Endothelial cell of umbilical vein (primary cell): ENCODE measurements around the gene OPN1SW. TPM values are rescaled to one million over a fixed set of nuclear protein-coding genes. Genes with fewer than 3 reads are reported as not detected.

Experiments
- BruUV-seq: library from RNA; stranded (reverse); fragments of 400-500 nt; replicated peaks from 2 replicates; lab custom pipeline; 2021; lab: Mats Ljungman, UMichigan
- CTCF ChIA-PET: fragments of 300-600, 350-600 bp; sonication (Branson Sonifier 250); formaldehyde crosslinking; loops from one replicate; lab custom pipeline; 2021; ENCODE audit warnings: antibody characterized with exemption, inconsistent platforms; lab: Charles Lee
- POLR2A ChIA-PET: fragments of 300-600, 350-600 bp; sonication (Branson Sonifier 250); formaldehyde crosslinking; loops from one replicate; lab custom pipeline; 2021; ENCODE audit warnings: antibody characterized with exemption, inconsistent platforms; lab: Charles Lee
- DNase-seq: peaks from one replicate; pipeline ENCODE4 v3.0.0-alpha.2; 2011; ENCODE audit warnings: low read depth, low spot score
- FAIRE-seq: peaks from 2 replicates; lab custom pipeline; 2011; peaks lifted over from hg19 to GRCh38; lab: Jason Lieb, UNC
- H2AFZ ChIP-seq: 2 replicates; pipeline ENCODE4 v1.6.0; 2012; ENCODE audit warnings: low read depth, low read length, control low read depth, inconsistent platforms
- H3K27ac ChIP-seq: 2 replicates; pipeline ENCODE4 v1.5.1; 2011; ENCODE audit warnings: low read depth, mild to moderate bottlenecking, control low read depth, low read length, moderate library complexity; ENCODE audit not compliant: insufficient read depth
- H3K27me3 ChIP-seq, 2 experiments: 2 replicates each; pipeline versions ENCODE4 v1.6.0 to v1.6.1; 2011; ENCODE audit warnings: low read length in 2 of 2, mixed read lengths in 1 of 2; ENCODE audit not compliant: control insufficient read depth in 2 of 2, insufficient read depth in 2 of 2
- H3K36me3 ChIP-seq, 2 experiments: 2 replicates in 1 of 2; 3 replicates in 1 of 2; pipeline ENCODE4 v1.5.1; 2011; ENCODE audit warnings: low read length in 2 of 2, mild to moderate bottlenecking in 1 of 2, moderate library complexity in 1 of 2; ENCODE audit not compliant: control insufficient read depth in 2 of 2, insufficient read depth in 2 of 2; ENCODE audit errors: extremely low read depth in 1 of 2
- H3K4me1 ChIP-seq: 3 replicates; pipeline ENCODE4 v1.5.1; 2011; ENCODE audit warnings: mild to moderate bottlenecking, low read length; ENCODE audit not compliant: control insufficient read depth, insufficient read depth; ENCODE audit errors: extremely low read depth
- H3K4me2 ChIP-seq: 2 replicates; pipeline ENCODE4 v1.6.1; 2011; ENCODE audit warnings: low read length, control low read depth, mixed read lengths; ENCODE audit not compliant: insufficient read depth
- H3K4me3 ChIP-seq, 3 experiments: fragments of 200-600 bp in 1 of 3; sonication (generic), shearing (Covaris generic) in 1 of 3; replicated peaks in 1 of 3; 2 replicates each; pipeline ENCODE4 v1.5.1; 2011 to 2016; ENCODE audit warnings: control low read depth in 3 of 3, low read length in 3 of 3, mild to moderate bottlenecking in 2 of 3, inconsistent platforms in 1 of 3, low read depth in 1 of 3, moderate library complexity in 1 of 3; ENCODE audit not compliant: insufficient read depth in 1 of 3
- H3K79me2 ChIP-seq: 2 replicates; pipeline ENCODE4 v1.6.0; 2012; ENCODE audit warnings: low read length, inconsistent platforms; ENCODE audit not compliant: control insufficient read depth, insufficient read depth
- H3K9ac ChIP-seq: replicated peaks from 2 replicates; pipeline ENCODE3; 2011; ENCODE audit warnings: low read length, control low read depth; ENCODE audit not compliant: insufficient read depth; ENCODE audit errors: extremely low read depth
- H3K9me1 ChIP-seq: replicated peaks from 3 replicates; pipeline ENCODE4 v1.6.0; 2011; ENCODE audit warnings: mild to moderate bottlenecking, low read length; ENCODE audit not compliant: control insufficient read depth, insufficient read depth; ENCODE audit errors: extremely low read depth
- H3K9me3 ChIP-seq: replicated peaks from 2 replicates; pipeline ENCODE4 v1.5.1; 2012; ENCODE audit warnings: low read length, inconsistent platforms; ENCODE audit not compliant: control insufficient read depth, insufficient read depth
- H4K20me1 ChIP-seq: replicated peaks from 2 replicates; pipeline ENCODE3; 2011; ENCODE audit warnings: mild to moderate bottlenecking, low read length; ENCODE audit not compliant: control insufficient read depth, insufficient read depth; ENCODE audit errors: extremely low read depth
- EZH2 ChIP-seq: IDR thresholded peaks from 2 replicates; pipeline ENCODE4 v1.6.1; 2012; ENCODE audit warnings: borderline replicate concordance, low read depth, mild to moderate bottlenecking, moderate library complexity, low read length, inconsistent platforms; ENCODE audit not compliant: severe bottlenecking
- FOS ChIP-seq: IDR thresholded peaks from 2 replicates; pipeline ENCODE4 v1.6.1; 2011; ENCODE audit warnings: mild to moderate bottlenecking, low read length, moderate library complexity, borderline replicate concordance; ENCODE audit not compliant: insufficient read depth
- GATA2 ChIP-seq: IDR thresholded peaks from 2 replicates; pipeline ENCODE4 v1.7.0; 2011; ENCODE audit warnings: low read depth, mild to moderate bottlenecking, moderate library complexity, mixed read lengths, low read length; ENCODE audit not compliant: insufficient read length, insufficient read depth
- JUN ChIP-seq: IDR thresholded peaks from 2 replicates; pipeline ENCODE4 v1.6.1; 2011; ENCODE audit warnings: borderline replicate concordance, low read depth; ENCODE audit not compliant: insufficient read length, insufficient read depth
- MYC ChIP-seq: IDR thresholded peaks from one replicate; pipeline ENCODE4 v1.6.1; 2011; ENCODE audit warnings: mild to moderate bottlenecking, low read depth, low read length
- POLR2A ChIP-seq: IDR thresholded peaks from 2 replicates; pipeline ENCODE4 v1.6.1; 2012; ENCODE audit warnings: low read depth, mild to moderate bottlenecking, control low read depth, low read length
- POLR2AphosphoS5 ChIP-seq: IDR thresholded peaks from 2 replicates; pipeline ENCODE4 v1.6.1; 2012; ENCODE audit warnings: low read depth, mild to moderate bottlenecking, control low read depth, low read length, moderate library complexity; ENCODE audit not compliant: insufficient read depth
- dilution Hi-C: fragments of 300-500 bp; cut with MboI; formaldehyde crosslinking; loops from one replicate; pipeline ENCODE4 v1.15.0; 2019; ENCODE audit warnings: low sequenced_read_pairs; ENCODE audit not compliant: extremely low pct_ligation_motif_present
- intact Hi-C: fragments of 100-400 bp; cut with micrococcal nuclease; formaldehyde crosslinking; loops from one replicate; pipeline ENCODE4 v1.10.0; 2022
- polyA plus RNA-seq, 4 experiments: library from polyadenylated mRNA; depleted of rRNA in 3 of 4; stranded (reverse) in 3 of 4; unstranded in 1 of 4; fragments of >200 nt; gene quantifications; 2 replicates each; pipeline versions ENCODE4 v1.2.1 to v1.2.3, GENCODE V29; 2011 to 2012; ENCODE audit warnings: missing spikeins in 1 of 4
- total RNA-seq: library from RNA; stranded (reverse); gene quantifications from 2 replicates; pipeline ENCODE4 v1.2.3, GENCODE V29; 2021
- TF ChIP-seq, protein P1 (sequence below): IDR thresholded peaks from 2 replicates; pipeline ENCODE4 v1.6.1; 2011; ENCODE audit not compliant: insufficient read depth, insufficient read length
- TF ChIP-seq, protein P2 (sequence below), 2 donors: IDR thresholded peaks; 1 replicate in 1 of 2; 2 replicates in 1 of 2; pipeline ENCODE4 v1.5.1; 2011; ENCODE audit warnings: low read length in 2 of 2, mild to moderate bottlenecking in 2 of 2, moderate library complexity in 2 of 2, control low read depth in 1 of 2, inconsistent platforms in 1 of 2, low read depth in 1 of 2; ENCODE audit not compliant: insufficient read depth in 1 of 2; ENCODE audit errors: extremely low read depth in 1 of 2

The OPN1SW gene
- total and polyA plus RNA-seq, 2 donors (not counting 3 experiments of a cell fraction or from before 2014, with no cell fraction given), result not detected

DNA sequence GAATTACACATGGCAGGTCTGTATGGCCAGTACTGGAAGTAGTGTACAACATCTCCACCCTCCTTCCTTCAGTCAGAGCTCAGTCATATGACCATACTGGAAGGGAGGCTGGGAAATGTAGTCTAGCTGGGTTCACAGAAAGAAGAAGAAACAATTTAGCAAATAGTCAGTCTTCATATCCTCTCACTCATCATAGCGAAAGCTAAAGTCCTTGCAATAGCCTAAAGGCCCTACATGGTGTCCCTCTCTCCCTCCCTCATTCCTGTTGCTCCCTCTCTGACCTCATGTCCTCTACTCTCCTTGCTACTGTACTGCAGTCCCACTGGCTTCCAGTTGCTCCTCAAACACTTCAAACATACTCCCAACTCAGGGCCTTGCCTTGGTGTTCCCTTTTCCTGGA is 40.7 kb downstream of the OPN1SW start:
- H3K4me3 ChIP-seq, result no peak overlapping the region
- ChIA-PET CTCF (interaction anchor here (1.0 to 1.9 kb wide), 2 partner anchors 9 to 69 kb away, joined by 3 to 9 read pairs; no protein-coding TSS in a partner anchor), POLR2A (interaction anchor here (0.6 kb wide), 1 partner anchor 15 kb away, joined by 5 read pairs; no protein-coding TSS in a partner anchor)
- intact Hi-C loops (no loop called here), dilution Hi-C loops (no loop called here)
- H3K4me2 ChIP-seq, result no peak overlapping the region
- no peak overlapping the region for H3K27ac ChIP-seq
- H3K27me3 ChIP-seq, result peaks cover 0 to 2% of the 10 kb centered on the region in 2 experiments
- no TSS peak for BruUV-seq
- H2AFZ ChIP-seq, result no peak overlapping the region
- DNase-seq, result no peak
- H3K79me2 ChIP-seq, result peaks cover 7% of the 10 kb centered on the region
- peaks cover 21% of the 10 kb centered on the region for H3K4me1 ChIP-seq
- no peaks in the 10 kb centered on the region for H3K9me3 ChIP-seq
- TF ChIP-seq EZH2 (no peak), GATA2 (no peak), POLR2A (no peak), POLR2AphosphoS5 (no peak), FOS (no peak), MYC (no peak), JUN (no peak)
- TF ChIP-seq, protein P1, sequence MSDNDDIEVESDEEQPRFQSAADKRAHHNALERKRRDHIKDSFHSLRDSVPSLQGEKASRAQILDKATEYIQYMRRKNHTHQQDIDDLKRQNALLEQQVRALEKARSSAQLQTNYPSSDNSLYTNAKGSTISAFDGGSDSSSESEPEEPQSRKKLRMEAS, result no peak
- TF ChIP-seq, protein P2, sequence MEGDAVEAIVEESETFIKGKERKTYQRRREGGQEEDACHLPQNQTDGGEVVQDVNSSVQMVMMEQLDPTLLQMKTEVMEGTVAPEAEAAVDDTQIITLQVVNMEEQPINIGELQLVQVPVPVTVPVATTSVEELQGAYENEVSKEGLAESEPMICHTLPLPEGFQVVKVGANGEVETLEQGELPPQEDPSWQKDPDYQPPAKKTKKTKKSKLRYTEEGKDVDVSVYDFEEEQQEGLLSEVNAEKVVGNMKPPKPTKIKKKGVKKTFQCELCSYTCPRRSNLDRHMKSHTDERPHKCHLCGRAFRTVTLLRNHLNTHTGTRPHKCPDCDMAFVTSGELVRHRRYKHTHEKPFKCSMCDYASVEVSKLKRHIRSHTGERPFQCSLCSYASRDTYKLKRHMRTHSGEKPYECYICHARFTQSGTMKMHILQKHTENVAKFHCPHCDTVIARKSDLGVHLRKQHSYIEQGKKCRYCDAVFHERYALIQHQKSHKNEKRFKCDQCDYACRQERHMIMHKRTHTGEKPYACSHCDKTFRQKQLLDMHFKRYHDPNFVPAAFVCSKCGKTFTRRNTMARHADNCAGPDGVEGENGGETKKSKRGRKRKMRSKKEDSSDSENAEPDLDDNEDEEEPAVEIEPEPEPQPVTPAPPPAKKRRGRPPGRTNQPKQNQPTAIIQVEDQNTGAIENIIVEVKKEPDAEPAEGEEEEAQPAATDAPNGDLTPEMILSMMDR (IDR thresholded peaks at IDR 0.05; ENCODE audit: extremely low read depth in 1 of 2, insufficient read depth in 1 of 2, low read depth in 1 of 2, low read length in 2 of 2), result no peak
- no peak overlapping the region for H3K9ac ChIP-seq
- H4K20me1 ChIP-seq, result no peaks in the 10 kb centered on the region
- no peaks in the 10 kb centered on the region for H3K9me1 ChIP-seq
- no peaks in the 10 kb centered on the region for H3K36me3 ChIP-seq
- FAIRE-seq, result no peak
